Keratinocyte (primary cell): Measurements from ENCODE around the gene SHFL. TPM values are rescaled to one million over a fixed set of nuclear protein-coding genes. Genes with fewer than 3 reads are reported as not detected.

Experiments used
- DNase-seq: peaks from one replicate; pipeline ENCODE4 v3.0.0-alpha.2; 2011; ENCODE audit warnings: low read depth, missing footprints, low spot score
- FAIRE-seq: peaks from 2 replicates; lab custom pipeline; 2011; peaks lifted over from hg19 to GRCh38; lab: Jason Lieb, UNC
- H2AFZ ChIP-seq: 2 replicates; pipeline ENCODE4 v1.6.0; 2012; ENCODE audit warnings: low read length, control low read depth, inconsistent platforms; ENCODE audit not compliant: control insufficient read depth
- H3K27ac ChIP-seq: 2 replicates; pipeline ENCODE4 v1.5.1; 2011; ENCODE audit warnings: low read length; ENCODE audit not compliant: control insufficient read depth, insufficient read depth
- H3K27me3 ChIP-seq: 3 replicates; pipeline ENCODE4 v1.6.0; 2011; ENCODE audit warnings: low read length; ENCODE audit not compliant: control insufficient read depth, insufficient read depth; ENCODE audit errors: extremely low read depth
- H3K36me3 ChIP-seq, 2 experiments: 2 replicates in 1 of 2; 3 replicates in 1 of 2; pipeline ENCODE4 v1.5.1; 2011; ENCODE audit warnings: low read length in 2 of 2, mild to moderate bottlenecking in 1 of 2; ENCODE audit not compliant: control insufficient read depth in 2 of 2, insufficient read depth in 2 of 2; ENCODE audit errors: extremely low read depth in 1 of 2
- H3K4me1 ChIP-seq: 3 replicates; pipeline ENCODE4 v1.5.1; 2011; ENCODE audit warnings: low read length; ENCODE audit not compliant: control insufficient read depth, insufficient read depth; ENCODE audit errors: extremely low read depth
- H3K4me2 ChIP-seq: 3 replicates; pipeline ENCODE4 v1.6.0; 2011; ENCODE audit warnings: low read depth, low read length; ENCODE audit not compliant: control insufficient read depth, insufficient read depth; ENCODE audit errors: extremely low read depth
- H3K4me3 ChIP-seq, 3 experiments: fragments of 200-600 bp in 1 of 3; sonication (generic) in 1 of 3; 2 replicates in 2 of 3; 3 replicates in 1 of 3; pipeline ENCODE4 v1.5.1; 2011 to 2016; ENCODE audit warnings: low read length in 3 of 3, mild to moderate bottlenecking in 3 of 3, control low read depth in 2 of 3, inconsistent platforms in 1 of 3, low read depth in 1 of 3, mixed read lengths in 1 of 3, mixed run types in 1 of 3, moderate library complexity in 1 of 3; ENCODE audit not compliant: control insufficient read depth in 2 of 3, insufficient read depth in 2 of 3; ENCODE audit errors: extremely low read depth in 1 of 3
- H3K79me2 ChIP-seq: 2 replicates; pipeline ENCODE4 v1.6.0; 2012; ENCODE audit warnings: low read length; ENCODE audit not compliant: control insufficient read depth, insufficient read depth
- H3K9ac ChIP-seq: 3 replicates; pipeline ENCODE4 v1.6.0; 2011; ENCODE audit warnings: low read length; ENCODE audit not compliant: control insufficient read depth, insufficient read depth; ENCODE audit errors: extremely low read depth
- H3K9me1 ChIP-seq: 3 replicates; pipeline ENCODE4 v1.6.0; 2011; ENCODE audit warnings: low read length; ENCODE audit not compliant: control insufficient read depth, insufficient read depth; ENCODE audit errors: extremely low read depth
- H3K9me3 ChIP-seq: 2 replicates; pipeline ENCODE4 v1.5.1; 2012; ENCODE audit warnings: low read depth, low read length; ENCODE audit not compliant: control insufficient read depth
- H4K20me1 ChIP-seq: 3 replicates; pipeline ENCODE4 v1.6.0; 2011; ENCODE audit warnings: low read length; ENCODE audit not compliant: control insufficient read depth, insufficient read depth; ENCODE audit errors: extremely low read depth
- EZH2 ChIP-seq: IDR thresholded peaks from one replicate; pipeline ENCODE4 v1.6.1; 2012; ENCODE audit warnings: inconsistent platforms, mild to moderate bottlenecking, low read length, moderate library complexity
- dilution Hi-C: fragments of 300-500 bp; cut with MboI; formaldehyde crosslinking; loops from one replicate; pipeline ENCODE4 v1.7.0; 2020; ENCODE audit warnings: low sequenced_read_pairs; ENCODE audit not compliant: extremely low pct_ligation_motif_present
- polyA plus RNA-seq, 5 experiments: library from polyadenylated mRNA; depleted of rRNA in 3 of 5; stranded (reverse) in 3 of 5; stranded (forward) in 1 of 5; unstranded in 1 of 5; fragments of >200 nt; gene quantifications; 1 replicate in 1 of 5; 2 replicates in 3 of 5; 3 replicates in 1 of 5; pipeline versions ENCODE4 v1.2.1 to v1.2.3, GENCODE V29; 2011 to 2012; ENCODE audit warnings: missing spikeins in 2 of 5, low read depth in 1 of 5, low replicate concordance in 1 of 5
- TF ChIP-seq, protein P1 (sequence below), 3 experiments: IDR thresholded peaks in 1 of 3; conservative IDR thresholded peaks in 1 of 3; optimal IDR thresholded peaks in 1 of 3; 2 replicates in 2 of 3; 3 replicates in 1 of 3; pipeline versions ENCODE3 to v1.5.1; 2011; ENCODE audit warnings: low read length in 3 of 3, mild to moderate bottlenecking in 3 of 3, moderate library complexity in 2 of 3, control low read depth in 1 of 3, inconsistent platforms in 1 of 3; ENCODE audit not compliant: insufficient read depth in 2 of 3; ENCODE audit errors: extremely low read depth in 1 of 3

SHFL gene
- polyA plus RNA-seq, 1 donor (not counting 4 experiments of a cell fraction or from before 2014, with no cell fraction given), result 36.4 TPM

DNA sequence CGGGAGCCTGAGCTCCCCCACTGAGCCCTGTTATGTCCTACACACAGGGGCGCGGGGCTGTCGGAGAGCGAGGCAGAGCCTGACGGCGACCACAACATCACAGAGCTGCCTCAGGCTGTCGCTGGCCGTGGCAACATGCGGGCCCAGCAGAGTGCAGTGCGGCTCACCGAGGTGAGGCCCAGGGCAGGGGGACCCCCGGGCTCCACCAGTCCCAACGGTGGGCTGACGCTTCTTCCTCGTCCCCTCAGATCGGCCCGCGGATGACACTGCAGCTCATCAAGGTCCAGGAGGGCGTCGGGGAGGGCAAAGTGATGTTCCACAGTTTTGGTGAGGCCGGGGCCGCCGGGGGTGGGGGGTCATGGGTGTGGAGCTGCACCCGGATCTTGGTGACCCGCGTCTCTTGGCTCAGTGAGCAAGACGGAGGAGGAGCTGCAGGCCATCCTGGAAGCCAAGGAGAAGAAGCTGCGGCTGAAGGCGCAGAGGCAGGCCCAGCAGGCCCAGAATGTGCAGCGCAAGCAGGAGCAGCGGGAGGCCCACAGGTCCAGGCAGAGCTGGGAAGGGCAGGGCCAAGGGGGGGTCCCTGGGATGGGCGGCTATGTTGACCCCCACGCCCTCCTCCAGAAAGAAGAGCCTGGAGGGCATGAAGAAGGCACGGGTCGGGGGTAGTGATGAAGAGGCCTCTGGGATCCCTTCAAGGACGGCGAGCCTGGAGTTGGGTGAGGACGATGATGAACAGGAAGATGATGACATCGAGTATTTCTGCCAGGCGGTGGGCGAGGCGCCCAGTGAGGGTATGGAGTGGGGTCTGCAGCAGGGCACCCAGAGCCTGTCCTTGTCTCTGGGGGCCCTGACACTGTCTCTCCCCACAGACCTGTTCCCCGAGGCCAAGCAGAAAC lies 24.2 kb downstream of the SHFL start:
- TF ChIP-seq, protein P1, sequence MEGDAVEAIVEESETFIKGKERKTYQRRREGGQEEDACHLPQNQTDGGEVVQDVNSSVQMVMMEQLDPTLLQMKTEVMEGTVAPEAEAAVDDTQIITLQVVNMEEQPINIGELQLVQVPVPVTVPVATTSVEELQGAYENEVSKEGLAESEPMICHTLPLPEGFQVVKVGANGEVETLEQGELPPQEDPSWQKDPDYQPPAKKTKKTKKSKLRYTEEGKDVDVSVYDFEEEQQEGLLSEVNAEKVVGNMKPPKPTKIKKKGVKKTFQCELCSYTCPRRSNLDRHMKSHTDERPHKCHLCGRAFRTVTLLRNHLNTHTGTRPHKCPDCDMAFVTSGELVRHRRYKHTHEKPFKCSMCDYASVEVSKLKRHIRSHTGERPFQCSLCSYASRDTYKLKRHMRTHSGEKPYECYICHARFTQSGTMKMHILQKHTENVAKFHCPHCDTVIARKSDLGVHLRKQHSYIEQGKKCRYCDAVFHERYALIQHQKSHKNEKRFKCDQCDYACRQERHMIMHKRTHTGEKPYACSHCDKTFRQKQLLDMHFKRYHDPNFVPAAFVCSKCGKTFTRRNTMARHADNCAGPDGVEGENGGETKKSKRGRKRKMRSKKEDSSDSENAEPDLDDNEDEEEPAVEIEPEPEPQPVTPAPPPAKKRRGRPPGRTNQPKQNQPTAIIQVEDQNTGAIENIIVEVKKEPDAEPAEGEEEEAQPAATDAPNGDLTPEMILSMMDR (optimal IDR thresholded peaks at IDR 0.05 in 1 of 3, IDR thresholded peaks at IDR 0.05 in 1 of 3, conservative IDR thresholded peaks at IDR 0.05 in 1 of 3; ENCODE audit: extremely low read depth in 1 of 3, insufficient read depth in 2 of 3, low read length in 3 of 3), result no peak
- TF ChIP-seq EZH2, result no peak
- FAIRE-seq, result no peak
- DNase-seq, result no peak
- Histone ChIP-seq H3K4me2 (no peak overlapping the region), H2AFZ (no peak overlapping the region), H4K20me1 (peaks cover 13% of the 10 kb centered on the region), H3K4me3 (no peak overlapping the region), H3K9me1 (no peaks in the 10 kb centered on the region), H3K27ac (no peak overlapping the region), H3K27me3 (no peaks in the 10 kb centered on the region), H3K9me3 (no peaks in the 10 kb centered on the region), H3K9ac (no peak overlapping the region), H3K36me3 (peaks cover 25 to 34% of the 10 kb centered on the region in 2 experiments), H3K79me2 (peaks cover 36% of the 10 kb centered on the region), H3K4me1 (peaks cover 12% of the 10 kb centered on the region)
- dilution Hi-C loops, result no loop called here

DNA sequence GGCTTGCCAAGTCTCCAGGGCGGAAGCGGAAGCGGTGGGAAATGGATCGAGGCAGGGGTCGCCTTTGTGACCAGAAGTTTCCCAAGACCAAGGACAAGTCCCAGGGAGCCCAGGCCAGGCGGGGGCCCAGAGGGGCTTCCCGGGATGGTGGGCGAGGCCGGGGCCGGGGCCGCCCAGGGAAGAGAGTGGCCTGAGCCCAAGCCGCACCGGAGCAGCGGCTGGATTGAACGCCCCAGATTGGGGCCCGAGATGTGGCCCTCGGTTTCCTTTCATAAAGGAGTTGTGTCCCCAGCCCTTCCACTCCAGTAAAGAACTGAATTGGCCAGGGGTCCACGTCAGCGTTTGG lies 24.8 kb downstream of the SHFL start:
- TF ChIP-seq, protein P1 (optimal IDR thresholded peaks at IDR 0.05 in 1 of 3, IDR thresholded peaks at IDR 0.05 in 1 of 3, conservative IDR thresholded peaks at IDR 0.05 in 1 of 3; ENCODE audit: extremely low read depth in 1 of 3, insufficient read depth in 2 of 3, low read length in 3 of 3), result no peak
- no peak for TF ChIP-seq EZH2
- dilution Hi-C loops, result no loop called here
- peaks cover 12% of the 10 kb centered on the region for H3K4me1 ChIP-seq
- no peak overlapping the region for H3K4me2 ChIP-seq
- H3K4me3 ChIP-seq, result no peak overlapping the region
- no peak overlapping the region for H2AFZ ChIP-seq
- no peak overlapping the region for H3K9ac ChIP-seq
- no peaks in the 10 kb centered on the region for H3K27me3 ChIP-seq
- no peak for DNase-seq
- peaks cover 38% of the 10 kb centered on the region for H3K79me2 ChIP-seq
- H3K36me3 ChIP-seq, result peaks cover 29 to 39% of the 10 kb centered on the region in 2 experiments
- no peaks in the 10 kb centered on the region for H3K9me1 ChIP-seq
- no peak overlapping the region for H3K27ac ChIP-seq
- FAIRE-seq, result no peak
- no peaks in the 10 kb centered on the region for H3K9me3 ChIP-seq
- peaks cover 13% of the 10 kb centered on the region for H4K20me1 ChIP-seq
